Retinal pigment epithelial cell (primary cell): ENCODE data around the gene LEF1.

Experiments used
- DNase-seq: peaks from one replicate; pipeline ENCODE4 v3.0.0-alpha.2; 2010; ENCODE audit warnings: low read depth
- H3K4me3 ChIP-seq: 2 replicates; pipeline ENCODE4 v1.5.1; 2011; ENCODE audit warnings: mild to moderate bottlenecking, low read length, control low read depth, moderate library complexity
- CTCF ChIP-seq: conservative IDR thresholded peaks from 2 replicates; pipeline ENCODE4 v1.5.1; 2011; ENCODE audit warnings: low read depth, low read length, control low read depth, inconsistent platforms

LEF1 gene

DNA sequence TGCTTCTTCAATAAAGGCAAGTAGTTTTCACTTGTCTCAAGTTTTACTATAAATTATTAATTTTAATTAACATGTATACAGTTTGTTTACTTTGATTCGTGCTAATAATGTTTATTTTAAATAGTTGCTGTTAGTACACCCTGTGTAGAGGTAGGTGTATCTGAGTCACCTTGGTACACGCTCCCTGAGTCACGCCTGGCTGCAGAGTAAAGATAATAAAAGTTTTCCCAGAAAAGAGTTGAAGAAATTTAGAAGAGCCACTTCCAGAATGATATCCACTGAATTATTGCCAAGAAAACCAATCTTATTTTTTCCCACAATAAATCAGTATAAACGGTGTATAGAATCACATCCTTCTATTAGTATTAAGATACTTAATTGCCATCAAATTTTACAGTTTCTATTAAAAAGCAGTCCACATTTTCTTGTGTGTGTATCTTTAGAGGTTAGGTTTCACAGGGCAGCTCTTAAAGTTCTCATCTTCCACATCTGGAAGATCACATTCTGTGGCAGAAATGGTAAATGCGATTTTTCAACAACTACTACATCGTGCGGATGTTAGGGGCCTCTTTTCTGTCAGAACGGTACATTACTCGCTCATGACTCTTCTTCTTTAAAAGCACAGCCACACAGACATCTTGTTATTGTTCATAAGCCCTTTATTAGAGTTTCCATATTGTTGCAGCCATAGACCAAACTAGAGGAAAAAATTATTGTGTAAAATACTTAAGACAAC, 123.6 kb downstream of the LEF1 start:
- no peak overlapping the region for H3K4me3 ChIP-seq
- no peak for DNase-seq
- TF ChIP-seq CTCF = no peak

DNA sequence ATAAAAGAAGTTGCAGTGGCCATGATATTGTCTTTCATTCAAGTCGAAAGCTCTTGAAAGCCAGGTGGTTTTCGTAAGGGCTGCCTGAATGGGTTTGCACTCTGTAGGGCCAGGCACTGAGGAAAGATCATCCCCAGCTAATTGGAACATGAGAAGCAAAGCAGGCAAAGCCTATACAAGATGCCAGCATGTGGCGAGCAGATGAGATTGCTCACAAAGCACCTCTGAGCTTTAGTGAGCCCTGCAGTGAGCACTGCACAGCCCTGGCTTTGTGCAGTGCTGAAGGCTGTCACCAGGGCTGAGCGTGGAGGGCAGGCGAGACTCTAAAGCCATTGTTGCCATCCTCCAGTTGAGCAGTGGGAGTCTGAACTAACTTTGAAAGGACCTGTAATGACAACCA, 125.2 kb downstream of the LEF1 start:
- TF ChIP-seq CTCF = no peak
- no peak for DNase-seq
- H3K4me3 ChIP-seq = no peak overlapping the region

DNA sequence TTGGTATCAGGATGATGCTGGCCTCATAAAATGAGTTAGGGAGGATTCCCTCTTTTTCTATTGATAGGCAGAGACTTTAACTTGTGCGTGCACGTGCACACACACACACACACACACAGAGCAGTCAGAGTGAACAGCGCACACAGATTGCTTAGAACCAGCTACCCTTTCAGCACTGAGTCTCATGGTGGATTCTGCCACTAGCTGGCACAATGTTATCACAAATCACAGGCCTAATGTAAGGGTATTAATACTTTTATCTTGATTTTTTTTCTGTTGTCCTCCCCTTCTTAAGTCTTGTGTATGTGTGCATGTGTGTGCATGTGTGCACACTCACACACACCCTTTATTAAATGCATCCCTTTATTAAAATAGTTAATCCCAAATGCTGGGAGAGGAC, 125.8 kb downstream of the LEF1 start:
- no peak for DNase-seq
- TF ChIP-seq CTCF = no peak
- no peak overlapping the region for H3K4me3 ChIP-seq

GRCh38 chr4:108037884-108038283, 130.8 kb downstream of the LEF1 start:
- DNase-seq = no peak
- no peak for TF ChIP-seq CTCF
- no peak overlapping the region for H3K4me3 ChIP-seq

GRCh38 chr4:108036213-108036612, 132.5 kb downstream of the LEF1 start:
- no peak for DNase-seq
- TF ChIP-seq CTCF = no peak
- no peak overlapping the region for H3K4me3 ChIP-seq

- DNase-seq = no peak
- no peak overlapping the region for H3K4me3 ChIP-seq
- TF ChIP-seq CTCF = no peak
These were observed 133.0 kb downstream of the LEF1 start for GRCh38 chr4:108035691-108036090.

- no peak for TF ChIP-seq CTCF
- no peak overlapping the region for H3K4me3 ChIP-seq
- DNase-seq = no peak
These were observed 134.2 kb downstream of the LEF1 start for GRCh38 chr4:108034565-108034964.
